Stimulated activated CD4-positive, alpha-beta T cell treated with anti-CD3 and anti-CD28 coated beads, Interleukin-4, amount 100 ng/mL, for 48 hours (primary cell): Measurements from ENCODE around the gene KRTAP5-2.
A peak's percentile ranks its signal among the peaks of the same experiment; 100 is the strongest.
"Not testable (repeated sequence)": the region's sequence is repeated elsewhere in the genome, so short reads cannot be mapped to it uniquely, and the experiment has no call there.

ENCODE experiments used
- DNase-seq, 2 donors: peaks; one replicate each; pipeline ENCODE4 v3.0.0-alpha.2; 2020; ENCODE audit warnings: low read depth in 2 of 2

The KRTAP5-2 gene

GRCh38 chr11:1597994-1598380 lies at the start of gene KRTAP5-2:
KRTAP5-2 (minus strand) TSS chr11:1598294; CDS start chr11:1598250, 44 bp downstream.
- DNase-seq = no peak

GRCh38 chr11:1646540-1646939 lies 48.4 kb upstream of the KRTAP5-2 start:
- not testable (repeated sequence) for DNase-seq

GRCh38 chr11:1645357-1645821 lies 47.3 kb upstream of the KRTAP5-2 start:
- no peak for DNase-seq

- DNase-seq = no peak
Observed at GRCh38 chr11:1644601-1645356, 46.7 kb upstream of the KRTAP5-2 start.

- no peak for DNase-seq
Observed at GRCh38 chr11:1643146-1643690, 45.1 kb upstream of the KRTAP5-2 start.

GRCh38 chr11:1642288-1643145 lies 44.4 kb upstream of the KRTAP5-2 start:
- DNase-seq = no peak

- no peak for DNase-seq
Observed at GRCh38 chr11:1641096-1641495, 43.0 kb upstream of the KRTAP5-2 start.

GRCh38 chr11:1640076-1640946 lies 42.2 kb upstream of the KRTAP5-2 start:
- DNase-seq = peak; percentile 16 to 22

GRCh38 chr11:1639666-1640065 lies 41.6 kb upstream of the KRTAP5-2 start:
- DNase-seq = no peak

- DNase-seq = no peak
Observed at GRCh38 chr11:1639102-1639620, 41.1 kb upstream of the KRTAP5-2 start.

GRCh38 chr11:1638344-1638743 lies 40.2 kb upstream of the KRTAP5-2 start:
- DNase-seq = no peak

- DNase-seq = no peak
Observed at GRCh38 chr11:1637628-1638027, 39.5 kb upstream of the KRTAP5-2 start.

GRCh38 chr11:1636291-1636950 lies 38.3 kb upstream of the KRTAP5-2 start:
- DNase-seq = no peak

- DNase-seq = no peak
Observed at GRCh38 chr11:1633864-1634263, 35.8 kb upstream of the KRTAP5-2 start.

GRCh38 chr11:1632053-1632714 lies 34.1 kb upstream of the KRTAP5-2 start:
- DNase-seq = no peak

GRCh38 chr11:1631066-1631568 lies 33.0 kb upstream of the KRTAP5-2 start:
- DNase-seq = no peak

- DNase-seq = no peak
Observed at GRCh38 chr11:1630271-1630670, 32.2 kb upstream of the KRTAP5-2 start.

GRCh38 chr11:1629326-1630185 lies 31.5 kb upstream of the KRTAP5-2 start, which contains the start of gene KRTAP5-5:
KRTAP5-5 (plus strand) TSS chr11:1629775; CDS start chr11:1629841, 66 bp downstream.
- no peak for DNase-seq
